KMS-11 (cell line): ENCODE data around the gene IL17D.
"Not testable (repeated sequence)": the region's sequence is repeated elsewhere in the genome, so short reads cannot be mapped to it uniquely, and the experiment has no call there.

Experiments
- H2AFZ ChIP-seq: fragments of 200-600 bp; sonication (generic); 2 replicates; pipeline ENCODE4 v1.6.1; 2016; ENCODE audit warnings: antibody characterized with exemption, mixed run types, low read depth
- H3K27ac ChIP-seq: fragments of 200-600 bp; sonication (generic); 2 replicates; pipeline ENCODE4 v1.6.1; 2016; ENCODE audit warnings: mild to moderate bottlenecking, mixed run types
- H3K27me3 ChIP-seq: fragments of 200-600 bp; sonication (generic); 2 replicates; pipeline ENCODE4 v1.6.1; 2017; ENCODE audit warnings: mild to moderate bottlenecking, low read depth, mixed run types, moderate library complexity; ENCODE audit not compliant: insufficient read depth
- H3K36me3 ChIP-seq: fragments of 200-600 bp; sonication (generic); 2 replicates; pipeline ENCODE4 v1.6.1; 2017; ENCODE audit warnings: mild to moderate bottlenecking, mixed run types; ENCODE audit not compliant: insufficient read depth
- H3K4me1 ChIP-seq: fragments of 200-600 bp; sonication (generic); 2 replicates; pipeline ENCODE4 v1.6.1; 2016; ENCODE audit warnings: mild to moderate bottlenecking, low read depth, mixed run types; ENCODE audit not compliant: poor library complexity, severe bottlenecking
- H3K4me2 ChIP-seq: fragments of 200-600 bp; sonication (generic); 2 replicates; pipeline ENCODE4 v1.7.0; 2016; ENCODE audit warnings: mild to moderate bottlenecking, mixed run types
- H3K4me3 ChIP-seq: fragments of 200-600 bp; sonication (generic); IDR thresholded peaks from 2 replicates; pipeline ENCODE4 v1.6.1; 2017; ENCODE audit warnings: low read depth, low read length, mixed read lengths; ENCODE audit not compliant: insufficient read depth
- H3K79me2 ChIP-seq: fragments of 200-600 bp; sonication (generic); 2 replicates; pipeline ENCODE4 v1.6.1; 2016; ENCODE audit warnings: low read depth, mixed run types; ENCODE audit not compliant: insufficient read depth
- H3K9ac ChIP-seq: fragments of 200-600 bp; sonication (generic); 2 replicates; pipeline ENCODE4 v1.6.1; 2016; ENCODE audit warnings: mild to moderate bottlenecking, mixed run types
- H4K20me1 ChIP-seq: fragments of 200-600 bp; sonication (generic); 2 replicates; pipeline ENCODE4 v1.6.1; 2016; ENCODE audit warnings: mild to moderate bottlenecking, mixed run types; ENCODE audit not compliant: insufficient read depth
- CTCF ChIP-seq: fragments of 200-600 bp; sonication (generic); conservative IDR thresholded peaks from 2 replicates; pipeline ENCODE4 v1.6.1; 2017; ENCODE audit warnings: low read depth, mild to moderate bottlenecking, antibody characterized with exemption, low read length, moderate library complexity, mixed read lengths

IL17D gene

DNA sequence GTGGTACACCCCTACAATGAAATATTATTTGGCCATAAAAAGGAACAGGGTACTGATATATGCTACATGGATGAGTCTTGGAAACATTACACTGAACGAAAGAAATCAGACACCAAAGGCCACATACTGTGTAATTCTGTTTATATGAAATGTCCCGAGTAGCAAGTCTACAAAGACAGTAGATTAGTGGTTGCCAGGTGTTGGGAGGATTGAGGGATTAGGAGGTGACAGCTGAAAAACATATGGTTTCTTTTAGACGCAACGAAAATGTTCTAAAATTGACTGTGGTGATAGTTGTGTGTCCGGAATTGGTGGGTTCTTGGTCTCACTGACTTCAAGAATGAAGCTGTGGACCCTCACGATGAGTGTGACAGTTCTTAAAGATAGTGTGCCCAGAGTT lies 35.1 kb downstream of the IL17D start:
- H3K4me2 ChIP-seq = no peak overlapping the region
- no peak overlapping the region for H3K4me3 ChIP-seq
- no peaks in the 10 kb centered on the region for H3K27me3 ChIP-seq
- H2AFZ ChIP-seq = no peak overlapping the region
- H3K9ac ChIP-seq = no peak overlapping the region
- H3K27ac ChIP-seq = no peak overlapping the region
- no peaks in the 10 kb centered on the region for H3K4me1 ChIP-seq
- TF ChIP-seq CTCF = no peak
- no peaks in the 10 kb centered on the region for H3K79me2 ChIP-seq
- no peaks in the 10 kb centered on the region for H3K36me3 ChIP-seq
- no peaks in the 10 kb centered on the region for H4K20me1 ChIP-seq

- Histone ChIP-seq H3K4me1 (no peaks in the 10 kb centered on the region), H3K4me3 (no peak overlapping the region), H3K4me2 (no peak overlapping the region), H3K27me3 (no peaks in the 10 kb centered on the region), H2AFZ (no peak overlapping the region), H3K36me3 (no peaks in the 10 kb centered on the region), H3K79me2 (no peaks in the 10 kb centered on the region), H4K20me1 (no peaks in the 10 kb centered on the region), H3K27ac (no peak overlapping the region), H3K9ac (no peak overlapping the region)
- TF ChIP-seq CTCF = no peak
Measured at GRCh38 chr13:20740021-20740420, 36.5 kb downstream of the IL17D start.

GRCh38 chr13:20743830-20744404 lies 40.4 kb downstream of the IL17D start:
- H3K4me1 ChIP-seq, H3K79me2 ChIP-seq, H3K27ac ChIP-seq, H3K27me3 ChIP-seq, H3K4me2 ChIP-seq, H4K20me1 ChIP-seq, H3K4me3 ChIP-seq, H2AFZ ChIP-seq, H3K36me3 ChIP-seq, H3K9ac ChIP-seq: not testable (repeated sequence)

- no peaks in the 10 kb centered on the region for H3K79me2 ChIP-seq
- H3K4me2 ChIP-seq = no peak overlapping the region
- no peaks in the 10 kb centered on the region for H3K27me3 ChIP-seq
- no peaks in the 10 kb centered on the region for H3K36me3 ChIP-seq
- H3K9ac ChIP-seq = no peak overlapping the region
- no peak overlapping the region for H3K27ac ChIP-seq
- no peak overlapping the region for H3K4me3 ChIP-seq
- no peaks in the 10 kb centered on the region for H4K20me1 ChIP-seq
- no peak overlapping the region for H2AFZ ChIP-seq
- H3K4me1 ChIP-seq = no peaks in the 10 kb centered on the region
- TF ChIP-seq CTCF = no peak
Measured at GRCh38 chr13:20749377-20749776, 45.9 kb downstream of the IL17D start.

DNA sequence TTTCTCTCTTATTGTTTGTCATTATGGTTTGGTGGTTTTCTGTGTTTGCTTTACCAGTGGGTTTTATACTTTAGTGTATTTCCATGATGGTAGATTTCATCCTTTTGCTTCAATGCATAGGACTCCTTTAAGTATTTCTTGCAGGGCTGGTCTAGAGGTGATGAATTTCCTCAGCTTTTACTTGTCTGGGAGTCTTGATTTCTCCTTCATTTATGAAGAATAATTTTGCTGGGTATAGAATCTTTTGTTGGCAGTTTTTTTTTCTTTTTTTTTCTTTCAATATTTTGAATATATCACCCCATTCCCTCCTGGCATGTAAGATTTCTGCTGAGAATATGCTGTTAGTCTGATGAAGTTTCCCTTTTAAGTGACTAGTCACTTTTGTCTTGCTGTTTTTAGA lies 50.5 kb downstream of the IL17D start:
- H4K20me1 ChIP-seq = no peaks in the 10 kb centered on the region
- no peak overlapping the region for H2AFZ ChIP-seq
- TF ChIP-seq CTCF = no peak
- H3K4me1 ChIP-seq = no peaks in the 10 kb centered on the region
- H3K27ac ChIP-seq = no peak overlapping the region
- no peaks in the 10 kb centered on the region for H3K36me3 ChIP-seq
- H3K27me3 ChIP-seq = no peaks in the 10 kb centered on the region
- no peak overlapping the region for H3K9ac ChIP-seq
- no peaks in the 10 kb centered on the region for H3K79me2 ChIP-seq
- H3K4me3 ChIP-seq = no peak overlapping the region
- no peak overlapping the region for H3K4me2 ChIP-seq
